Measurements from ENCODE around the gene PTGFRN.

Gene PTGFRN

GRCh38 chr1:116981521-116982037, 71.9 kb downstream of the PTGFRN start:
- no peak for DNase-seq (ENCODE audit: low read depth)
- no peak overlapping the region for H3K4me3 ChIP-seq (ENCODE audit: low read depth, low read length)
- in situ Hi-C loops (cut with HindIII; ENCODE audit: low sequenced_read_pairs), result no loop called here
- TF ChIP-seq CTCF (IDR thresholded peaks at IDR 0.05; ENCODE audit: low read depth, low read length, missing control alignments), result no peak

GRCh38 chr1:116982319-116983004, 72.7 kb downstream of the PTGFRN start:
- DNase-seq (ENCODE audit: low read depth), result no peak
- TF ChIP-seq CTCF (IDR thresholded peaks at IDR 0.05; ENCODE audit: low read depth, low read length, missing control alignments), result no peak
- H3K4me3 ChIP-seq (ENCODE audit: low read depth, low read length), result no peak overlapping the region
- in situ Hi-C loops (cut with HindIII; ENCODE audit: low sequenced_read_pairs), result no loop called here

DNA sequence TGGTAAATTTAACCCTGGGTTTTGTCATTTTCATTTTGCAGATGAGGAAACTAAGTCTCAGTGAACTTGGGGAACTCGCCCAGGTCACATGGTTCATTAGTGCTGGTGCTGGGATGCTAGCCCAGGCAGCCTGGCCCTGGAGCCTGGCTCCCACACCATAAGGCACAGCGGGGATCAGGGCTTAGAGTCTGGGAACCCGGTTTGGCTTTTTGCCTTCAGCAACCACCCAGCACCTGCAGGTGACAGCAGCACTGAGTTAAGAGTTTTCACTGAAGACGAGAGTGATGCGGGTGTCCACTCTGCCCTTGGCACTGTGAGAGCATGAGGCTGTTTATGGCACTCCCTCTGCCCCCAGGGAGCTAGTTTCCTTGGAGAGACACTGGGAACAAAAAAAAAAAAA, 73.4 kb downstream of the PTGFRN start:
- H3K4me3 ChIP-seq (ENCODE audit: low read depth, low read length), result no peak overlapping the region
- in situ Hi-C loops (cut with HindIII; ENCODE audit: low sequenced_read_pairs), result no loop called here
- no peak for DNase-seq (ENCODE audit: low read depth)
- TF ChIP-seq CTCF (IDR thresholded peaks at IDR 0.05; ENCODE audit: low read depth, low read length, missing control alignments), result no peak

DNA sequence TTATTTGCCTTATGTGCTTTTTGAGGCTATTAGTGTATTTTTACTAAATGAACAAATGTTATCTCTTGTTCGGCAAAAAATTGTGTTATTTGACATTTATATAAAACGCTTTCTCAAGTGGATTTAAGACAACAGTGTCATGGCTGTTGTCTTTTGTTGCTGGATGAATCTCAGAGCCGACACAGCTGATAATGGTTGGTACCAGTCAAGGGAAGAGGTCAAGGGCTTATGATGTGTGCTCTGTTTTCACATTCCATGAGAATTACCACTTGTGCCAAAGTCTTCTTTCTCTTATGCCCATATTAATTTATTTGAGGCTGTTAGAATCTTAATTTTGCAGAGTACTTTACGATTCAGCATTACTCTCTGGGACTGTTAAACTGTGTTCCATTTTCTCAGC, 74.0 kb downstream of the PTGFRN start:
- in situ Hi-C loops (cut with HindIII; ENCODE audit: low sequenced_read_pairs), result no loop called here
- no peak for DNase-seq (ENCODE audit: low read depth)
- TF ChIP-seq CTCF (IDR thresholded peaks at IDR 0.05; ENCODE audit: low read depth, low read length, missing control alignments), result no peak
- no peak overlapping the region for H3K4me3 ChIP-seq (ENCODE audit: low read depth, low read length)

GRCh38 chr1:116984406-116985160, 74.9 kb downstream of the PTGFRN start:
- no peak overlapping the region for H3K4me3 ChIP-seq (ENCODE audit: low read depth, low read length)
- no peak for DNase-seq (ENCODE audit: low read depth)
- TF ChIP-seq CTCF (IDR thresholded peaks at IDR 0.05; ENCODE audit: low read depth, low read length, missing control alignments), result no peak
- in situ Hi-C loops (cut with HindIII; ENCODE audit: low sequenced_read_pairs), result no loop called here

DNA sequence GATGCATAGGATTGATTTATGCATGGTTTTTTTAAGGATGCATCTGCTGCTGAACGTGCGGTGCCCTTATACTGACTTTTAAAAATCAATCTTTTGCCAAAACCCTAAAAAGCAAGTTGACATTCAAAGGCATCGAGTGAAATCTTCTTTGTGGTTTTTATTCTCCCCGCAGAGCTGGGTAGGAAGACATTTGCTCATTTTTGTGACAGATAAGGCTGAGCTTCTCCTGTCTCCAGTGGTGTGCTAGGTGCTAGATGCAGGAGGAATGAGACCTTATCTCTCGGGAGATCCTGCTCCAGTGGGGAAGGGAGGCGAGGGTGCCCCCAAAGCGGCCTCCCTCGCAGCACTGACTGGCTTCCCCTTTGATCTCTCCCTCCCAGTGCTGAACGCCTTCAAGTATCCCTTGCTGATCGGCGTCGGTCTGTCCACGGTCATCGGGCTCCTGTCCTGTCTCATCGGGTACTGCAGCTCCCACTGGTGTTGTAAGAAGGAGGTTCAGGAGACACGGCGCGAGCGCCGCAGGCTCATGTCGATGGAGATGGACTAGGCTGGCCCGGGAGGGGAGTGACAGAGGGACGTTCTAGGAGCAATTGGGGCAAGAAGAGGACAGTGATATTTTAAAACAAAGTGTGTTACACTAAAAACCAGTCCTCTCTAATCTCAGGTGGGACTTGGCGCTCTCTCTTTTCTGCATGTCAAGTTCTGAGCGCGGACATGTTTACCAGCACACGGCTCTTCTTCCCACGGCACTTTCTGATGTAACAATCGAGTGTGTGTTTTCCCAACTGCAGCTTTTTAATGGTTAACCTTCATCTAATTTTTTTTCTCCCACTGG, 76.9 kb downstream of the PTGFRN start:
- in situ Hi-C loops (cut with HindIII; ENCODE audit: low sequenced_read_pairs), result no loop called here
- DNase-seq (ENCODE audit: low read depth), result no peak
- H3K4me3 ChIP-seq (ENCODE audit: low read depth, low read length), result no peak overlapping the region
- TF ChIP-seq CTCF (IDR thresholded peaks at IDR 0.05; ENCODE audit: low read depth, low read length, missing control alignments), result no peak

All from astrocyte of the cerebellum (primary cell).